Left ventricle myocardium inferior (tissue), 1 donor: ENCODE results near the gene LAMP2. TPM values are rescaled to one million over a fixed set of nuclear protein-coding genes. Genes with fewer than 3 reads are reported as not detected.

Experiments used
- DNase-seq: peaks from one replicate; pipeline ENCODE4 v3.0.0-alpha.2; 2020
- H3K27ac ChIP-seq: fragments of 200-600 bp; replicated peaks from 2 replicates; pipeline ENCODE4 v1.8.0; 2021
- H3K27me3 ChIP-seq: fragments of 200-600 bp; 2 replicates; pipeline ENCODE4 v1.8.0; 2021; ENCODE audit warnings: low read depth
- H3K36me3 ChIP-seq: fragments of 200-600 bp; 2 replicates; pipeline ENCODE4 v1.8.0; 2021
- H3K4me1 ChIP-seq: fragments of 200-600 bp; 2 replicates; pipeline ENCODE4 v1.8.0; 2021
- H3K4me3 ChIP-seq: fragments of 200-600 bp; 2 replicates; pipeline ENCODE4 v1.8.0; 2021; ENCODE audit warnings: mild to moderate bottlenecking, moderate library complexity
- H3K9me3 ChIP-seq: fragments of 200-600 bp; replicated peaks from 2 replicates; pipeline ENCODE4 v1.8.0; 2021
- intact Hi-C: fragments of 100-400 bp; cut with micrococcal nuclease; formaldehyde crosslinking; loops from one replicate; pipeline ENCODE4 v1.11.0; 2022
- total RNA-seq: library from RNA; stranded (reverse); fragmentation: NEBNext Ultra II Directional; extraction: Animal tissue kit (Norgen Biotek cat#: 25700); gene quantifications from one replicate; pipeline ENCODE4 v1.2.1, GENCODE V29; 2021
- TF ChIP-seq, protein P1 (sequence below): fragments of 200-600 bp; IDR thresholded peaks from 2 replicates; pipeline ENCODE4 v1.8.0; 2021; ENCODE audit warnings: antibody characterized with exemption, mild to moderate bottlenecking, borderline replicate concordance
- donor health status: DM: no; HTN: yes; CAD: no; lungs with severe emphysema.

LAMP2 gene
- total RNA-seq, 1 donor from 2014 or later = 54.7 TPM

GRCh38 chrX:120378570-120378969 is 90.5 kb downstream of the LAMP2 start:
- no peak for DNase-seq
- no peaks in the 10 kb centered on the region for H3K27me3 ChIP-seq
- H3K4me3 ChIP-seq = no peak overlapping the region
- no peaks in the 10 kb centered on the region for H3K9me3 ChIP-seq
- TF ChIP-seq, protein P1, sequence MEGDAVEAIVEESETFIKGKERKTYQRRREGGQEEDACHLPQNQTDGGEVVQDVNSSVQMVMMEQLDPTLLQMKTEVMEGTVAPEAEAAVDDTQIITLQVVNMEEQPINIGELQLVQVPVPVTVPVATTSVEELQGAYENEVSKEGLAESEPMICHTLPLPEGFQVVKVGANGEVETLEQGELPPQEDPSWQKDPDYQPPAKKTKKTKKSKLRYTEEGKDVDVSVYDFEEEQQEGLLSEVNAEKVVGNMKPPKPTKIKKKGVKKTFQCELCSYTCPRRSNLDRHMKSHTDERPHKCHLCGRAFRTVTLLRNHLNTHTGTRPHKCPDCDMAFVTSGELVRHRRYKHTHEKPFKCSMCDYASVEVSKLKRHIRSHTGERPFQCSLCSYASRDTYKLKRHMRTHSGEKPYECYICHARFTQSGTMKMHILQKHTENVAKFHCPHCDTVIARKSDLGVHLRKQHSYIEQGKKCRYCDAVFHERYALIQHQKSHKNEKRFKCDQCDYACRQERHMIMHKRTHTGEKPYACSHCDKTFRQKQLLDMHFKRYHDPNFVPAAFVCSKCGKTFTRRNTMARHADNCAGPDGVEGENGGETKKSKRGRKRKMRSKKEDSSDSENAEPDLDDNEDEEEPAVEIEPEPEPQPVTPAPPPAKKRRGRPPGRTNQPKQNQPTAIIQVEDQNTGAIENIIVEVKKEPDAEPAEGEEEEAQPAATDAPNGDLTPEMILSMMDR = no peak
- H3K4me1 ChIP-seq = no peaks in the 10 kb centered on the region
- no peak overlapping the region for H3K27ac ChIP-seq
- H3K36me3 ChIP-seq = no peaks in the 10 kb centered on the region
- intact Hi-C loops = no loop called here

Other genes starting within 250 kb of the LAMP2 start
- 6.0 TPM for gene ZBTB33, start 218.5 kb downstream of the LAMP2 start, total RNA-seq
- gene TMEM255A, start 157.8 kb downstream of the LAMP2 start, total RNA-seq = 0.38 TPM
- gene ATP1B4, start 107.2 kb downstream of the LAMP2 start, total RNA-seq = 1.8 TPM
- gene CUL4B, start 91.7 kb upstream of the LAMP2 start, total RNA-seq = 18.9 TPM
- 32.6 TPM for gene MCTS1, start 134.8 kb upstream of the LAMP2 start, total RNA-seq
- 19.7 TPM for gene C1GALT1C1, start 160.8 kb upstream of the LAMP2 start, total RNA-seq